PC-3 (cell line): Measurements from ENCODE around the gene KIDINS220.

ENCODE experiments used
- EZH2 ChIP-seq: fragments of 300-600 bp; sonication (generic); IDR thresholded peaks from one replicate; pipeline ENCODE4 v1.6.1; 2017; ENCODE audit warnings: antibody characterized with exemption, mild to moderate bottlenecking, low read length; ENCODE audit not compliant: unreplicated experiment
- TF ChIP-seq, protein P1 (sequence below): fragments of 300-600 bp; sonication (generic); conservative IDR thresholded peaks from 2 replicates; pipeline ENCODE4 v1.5.1; 2017; ENCODE audit warnings: antibody characterized with exemption, low read depth, mild to moderate bottlenecking, low read length

DNA sequence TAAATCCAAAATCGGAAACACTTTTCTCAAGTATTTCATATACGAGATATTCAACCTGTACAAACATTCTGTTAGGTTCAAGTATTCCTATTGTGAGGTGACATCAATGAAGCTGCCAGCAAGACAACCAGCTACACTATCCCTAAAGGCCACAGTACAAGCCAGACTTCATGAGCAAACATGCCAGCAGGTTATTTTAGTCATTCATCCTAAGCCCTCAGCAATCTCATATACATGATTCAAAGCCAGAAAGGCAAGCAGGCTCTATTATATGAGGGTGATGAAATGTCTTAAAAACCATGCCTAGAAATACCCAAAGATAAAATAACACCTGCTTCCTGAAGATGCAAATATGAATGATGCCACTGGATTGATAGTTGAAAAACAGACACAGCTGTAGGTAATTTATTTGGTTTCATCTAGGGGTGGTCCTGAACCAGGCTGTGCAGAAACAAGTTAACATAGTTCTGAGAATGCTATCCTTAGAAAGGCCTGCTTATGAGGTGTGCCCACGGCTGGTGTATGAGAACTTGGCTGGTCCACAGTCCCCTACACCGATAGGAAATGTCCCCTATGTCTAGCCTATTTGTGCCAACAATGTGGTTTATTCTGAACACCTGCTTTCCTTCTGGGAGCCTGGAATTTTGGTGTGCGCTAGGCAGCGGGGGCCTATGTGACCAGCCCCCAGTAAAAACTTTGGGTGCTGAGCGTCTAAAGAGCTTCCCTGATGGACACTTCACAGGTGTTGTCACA is 48.2 kb upstream of the KIDINS220 start:
- TF ChIP-seq, protein P1, sequence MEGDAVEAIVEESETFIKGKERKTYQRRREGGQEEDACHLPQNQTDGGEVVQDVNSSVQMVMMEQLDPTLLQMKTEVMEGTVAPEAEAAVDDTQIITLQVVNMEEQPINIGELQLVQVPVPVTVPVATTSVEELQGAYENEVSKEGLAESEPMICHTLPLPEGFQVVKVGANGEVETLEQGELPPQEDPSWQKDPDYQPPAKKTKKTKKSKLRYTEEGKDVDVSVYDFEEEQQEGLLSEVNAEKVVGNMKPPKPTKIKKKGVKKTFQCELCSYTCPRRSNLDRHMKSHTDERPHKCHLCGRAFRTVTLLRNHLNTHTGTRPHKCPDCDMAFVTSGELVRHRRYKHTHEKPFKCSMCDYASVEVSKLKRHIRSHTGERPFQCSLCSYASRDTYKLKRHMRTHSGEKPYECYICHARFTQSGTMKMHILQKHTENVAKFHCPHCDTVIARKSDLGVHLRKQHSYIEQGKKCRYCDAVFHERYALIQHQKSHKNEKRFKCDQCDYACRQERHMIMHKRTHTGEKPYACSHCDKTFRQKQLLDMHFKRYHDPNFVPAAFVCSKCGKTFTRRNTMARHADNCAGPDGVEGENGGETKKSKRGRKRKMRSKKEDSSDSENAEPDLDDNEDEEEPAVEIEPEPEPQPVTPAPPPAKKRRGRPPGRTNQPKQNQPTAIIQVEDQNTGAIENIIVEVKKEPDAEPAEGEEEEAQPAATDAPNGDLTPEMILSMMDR, result no peak
- TF ChIP-seq EZH2, result no peak
